ENCODE results near the gene HOXA7. TPM values are rescaled to one million over a fixed set of nuclear protein-coding genes. Genes with fewer than 3 reads are reported as not detected.

The HOXA7 gene
- total RNA-seq, 1 experiment from 2014 or later, result 0.56 TPM

DNA sequence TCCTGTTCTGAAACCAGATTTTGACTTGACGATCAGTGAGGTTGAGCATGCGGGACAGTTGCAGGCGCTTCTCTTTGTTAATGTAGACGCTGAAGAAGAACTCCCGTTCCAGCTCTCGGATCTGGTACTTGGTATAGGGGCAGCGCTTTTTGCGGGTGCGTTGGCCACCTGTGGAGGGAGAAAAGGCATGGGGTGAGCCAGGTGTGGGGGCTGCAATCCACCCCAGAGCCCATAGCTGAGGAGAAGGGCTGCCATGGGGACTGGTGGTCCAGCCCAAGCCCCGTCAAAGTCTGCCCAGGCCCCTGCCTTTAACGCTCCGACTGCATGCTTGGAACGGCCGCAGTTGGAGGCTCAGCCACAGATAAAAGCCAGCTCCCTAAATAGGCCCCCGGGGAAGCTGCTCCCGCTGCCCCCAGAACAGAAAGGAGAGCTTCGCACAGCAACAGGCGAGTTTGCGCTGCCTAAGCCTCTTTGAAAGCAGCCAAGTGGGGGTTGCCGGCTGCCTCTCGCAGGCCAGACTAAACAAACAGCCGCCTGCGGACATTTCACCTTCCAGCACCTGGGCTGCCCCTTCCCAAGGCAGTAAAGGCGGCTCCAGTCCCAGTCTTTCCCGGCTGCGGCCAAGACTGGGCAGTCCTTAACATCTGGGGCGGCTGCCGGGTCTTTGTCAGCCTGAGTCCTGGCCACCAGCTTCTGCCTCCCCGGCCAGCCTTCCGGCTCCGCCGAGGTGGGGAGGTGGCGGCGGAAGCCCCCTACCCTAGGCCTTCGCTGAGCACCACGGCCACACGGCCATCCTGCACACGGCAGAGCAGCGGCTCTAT, 26.6 kb upstream of the HOXA7 start:
- Histone ChIP-seq H3K27me3 (replicated peaks; ENCODE audit: insufficient read depth, low read depth, low read length, poor library complexity) (peaks cover 98% of the 10 kb centered on the region), H3K4me3 (ENCODE audit: low read depth, low read length, poor library complexity, severe bottlenecking) (no peak overlapping the region), H3K9me3 (ENCODE audit: low read depth, low read length, poor library complexity, severe bottlenecking) (no peaks in the 10 kb centered on the region), H3K27ac (ENCODE audit: low read depth, low read length, poor library complexity, severe bottlenecking) (no peak overlapping the region), H3K4me1 (ENCODE audit: insufficient read depth, low read length, poor library complexity, severe bottlenecking) (no peaks in the 10 kb centered on the region), H3K36me3 (ENCODE audit: insufficient read depth, low read length, poor library complexity, severe bottlenecking) (no peaks in the 10 kb centered on the region)
- ChIA-PET POLR2A (ENCODE audit: low non-redundant PET) (no interaction called here), CTCF (no interaction called here)
- no peak for DNase-seq (ENCODE audit: low spot score)
- intact Hi-C loops (cut with micrococcal nuclease; ENCODE audit: unreplicated experiment), result no loop called here
- TF ChIP-seq, protein P1, sequence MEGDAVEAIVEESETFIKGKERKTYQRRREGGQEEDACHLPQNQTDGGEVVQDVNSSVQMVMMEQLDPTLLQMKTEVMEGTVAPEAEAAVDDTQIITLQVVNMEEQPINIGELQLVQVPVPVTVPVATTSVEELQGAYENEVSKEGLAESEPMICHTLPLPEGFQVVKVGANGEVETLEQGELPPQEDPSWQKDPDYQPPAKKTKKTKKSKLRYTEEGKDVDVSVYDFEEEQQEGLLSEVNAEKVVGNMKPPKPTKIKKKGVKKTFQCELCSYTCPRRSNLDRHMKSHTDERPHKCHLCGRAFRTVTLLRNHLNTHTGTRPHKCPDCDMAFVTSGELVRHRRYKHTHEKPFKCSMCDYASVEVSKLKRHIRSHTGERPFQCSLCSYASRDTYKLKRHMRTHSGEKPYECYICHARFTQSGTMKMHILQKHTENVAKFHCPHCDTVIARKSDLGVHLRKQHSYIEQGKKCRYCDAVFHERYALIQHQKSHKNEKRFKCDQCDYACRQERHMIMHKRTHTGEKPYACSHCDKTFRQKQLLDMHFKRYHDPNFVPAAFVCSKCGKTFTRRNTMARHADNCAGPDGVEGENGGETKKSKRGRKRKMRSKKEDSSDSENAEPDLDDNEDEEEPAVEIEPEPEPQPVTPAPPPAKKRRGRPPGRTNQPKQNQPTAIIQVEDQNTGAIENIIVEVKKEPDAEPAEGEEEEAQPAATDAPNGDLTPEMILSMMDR (conservative IDR thresholded peaks at IDR 0.05; ENCODE audit: low read depth, low read length), result no peak
- peak; percentile 36 for TF ChIP-seq EZH2 (IDR thresholded peaks at IDR 0.05; ENCODE audit: borderline replicate concordance, low read depth, low read length, poor library complexity, severe bottlenecking)
- no TSS peak for BruUV-seq (replicated peaks)

DNA sequence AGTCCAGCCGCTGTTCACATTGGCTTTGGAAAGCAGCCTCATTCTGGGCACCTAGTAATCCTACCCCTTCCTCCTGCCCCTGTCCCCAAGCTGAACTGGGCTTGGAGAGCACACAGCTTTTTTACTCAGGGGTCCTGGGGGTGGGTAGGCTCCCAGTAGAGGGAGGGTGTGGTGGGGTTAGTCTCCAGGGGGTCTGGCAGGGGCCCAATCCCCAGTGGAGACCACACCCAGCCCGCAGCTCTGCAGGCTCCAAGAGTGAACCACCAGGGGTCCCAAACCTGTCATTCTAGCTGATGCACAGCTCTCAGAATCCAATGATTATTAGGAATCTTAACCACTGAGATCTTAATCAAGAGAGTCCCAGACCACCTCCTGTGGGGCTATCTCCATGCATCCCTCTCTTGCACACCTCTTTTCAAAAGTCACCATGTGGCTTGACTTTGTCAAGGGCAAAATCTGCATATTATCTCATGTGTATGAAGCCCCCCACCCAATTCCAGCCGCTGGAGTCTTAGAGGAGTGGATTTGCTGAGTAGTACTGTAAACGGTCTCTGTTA, 25.9 kb upstream of the HOXA7 start:
- ChIA-PET CTCF (no interaction called here), POLR2A (ENCODE audit: low non-redundant PET) (no interaction called here)
- TF ChIP-seq, protein P1 (conservative IDR thresholded peaks at IDR 0.05; ENCODE audit: low read depth, low read length), result no peak
- TF ChIP-seq EZH2 (IDR thresholded peaks at IDR 0.05; ENCODE audit: borderline replicate concordance, low read depth, low read length, poor library complexity, severe bottlenecking), result no peak
- BruUV-seq (replicated peaks), result no TSS peak
- Histone ChIP-seq H3K4me3 (ENCODE audit: low read depth, low read length, poor library complexity, severe bottlenecking) (no peak overlapping the region), H3K4me1 (ENCODE audit: insufficient read depth, low read length, poor library complexity, severe bottlenecking) (no peaks in the 10 kb centered on the region), H3K36me3 (ENCODE audit: insufficient read depth, low read length, poor library complexity, severe bottlenecking) (no peaks in the 10 kb centered on the region), H3K9me3 (ENCODE audit: low read depth, low read length, poor library complexity, severe bottlenecking) (no peaks in the 10 kb centered on the region), H3K27me3 (replicated peaks; ENCODE audit: insufficient read depth, low read depth, low read length, poor library complexity) (peaks cover 98% of the 10 kb centered on the region), H3K27ac (ENCODE audit: low read depth, low read length, poor library complexity, severe bottlenecking) (no peak overlapping the region)
- intact Hi-C loops (cut with micrococcal nuclease; ENCODE audit: unreplicated experiment), result no loop called here
- DNase-seq (ENCODE audit: low spot score), result no peak

DNA sequence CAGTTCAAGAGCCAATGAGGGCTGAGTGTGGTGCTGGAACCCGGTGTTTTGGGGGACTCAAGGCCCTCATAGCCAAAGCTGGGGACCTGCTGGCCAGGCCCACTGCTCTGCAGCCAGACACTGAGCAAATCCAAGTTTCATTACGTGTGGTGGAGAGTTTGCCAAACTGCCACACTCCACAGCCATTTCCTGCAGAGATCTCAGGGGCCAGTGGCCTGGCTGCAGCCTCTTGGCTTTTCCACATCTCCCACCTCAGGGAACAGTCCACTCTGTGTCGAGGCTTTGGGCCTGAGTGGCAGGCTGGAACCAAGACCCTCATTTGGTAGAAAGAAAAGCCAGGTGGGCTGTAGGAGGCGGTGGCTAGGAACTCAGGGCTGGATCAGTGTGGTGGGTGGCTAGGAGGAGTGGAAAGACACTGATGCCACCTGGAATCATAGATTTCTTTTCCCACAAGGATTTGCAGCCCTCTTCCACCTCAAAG, 25.4 kb upstream of the HOXA7 start:
- BruUV-seq (replicated peaks), result no TSS peak
- POLR2A ChIA-PET (ENCODE audit: low non-redundant PET), result no interaction called here
- intact Hi-C loops (cut with micrococcal nuclease; ENCODE audit: unreplicated experiment), result no loop called here

More for the DNA sequence above, 25.4 kb upstream of the HOXA7 start:
- Histone ChIP-seq H3K4me3 (ENCODE audit: low read depth, low read length, poor library complexity, severe bottlenecking) (no peak overlapping the region), H3K36me3 (ENCODE audit: insufficient read depth, low read length, poor library complexity, severe bottlenecking) (no peaks in the 10 kb centered on the region), H3K27me3 (replicated peaks; ENCODE audit: insufficient read depth, low read depth, low read length, poor library complexity) (peaks cover 98% of the 10 kb centered on the region), H3K4me1 (ENCODE audit: insufficient read depth, low read length, poor library complexity, severe bottlenecking) (no peaks in the 10 kb centered on the region), H3K27ac (ENCODE audit: low read depth, low read length, poor library complexity, severe bottlenecking) (no peak overlapping the region), H3K9me3 (ENCODE audit: low read depth, low read length, poor library complexity, severe bottlenecking) (no peaks in the 10 kb centered on the region)
- TF ChIP-seq EZH2 (IDR thresholded peaks at IDR 0.05; ENCODE audit: borderline replicate concordance, low read depth, low read length, poor library complexity, severe bottlenecking), result no peak
- TF ChIP-seq, protein P1 (conservative IDR thresholded peaks at IDR 0.05; ENCODE audit: low read depth, low read length), result no peak
- CTCF ChIA-PET, result no interaction called here
- DNase-seq (ENCODE audit: low spot score), result no peak

All from A673 (cell line).